H1 (cell line): Measurements from ENCODE around the gene CHAC1. TPM values are rescaled to one million over a fixed set of nuclear protein-coding genes. Genes with fewer than 3 reads are reported as not detected.

Experiments
- KDM5A ChIP-seq: fragments of 200-600 bp; IDR thresholded peaks from 2 replicates; pipeline ENCODE4 v1.7.1; 2012; ENCODE audit warnings: mild to moderate bottlenecking, low read length, inconsistent platforms, mixed read lengths
- polyA plus RNA-seq, 7 experiments: library from polyadenylated mRNA; depleted of rRNA in 3 of 7; stranded (reverse) in 5 of 7; unstranded in 2 of 7; fragments of >200 nt in 5 of 7; fragments of 200-250 nt in 2 of 7; gene quantifications; 1 replicate in 5 of 7; 2 replicates in 1 of 7; 4 replicates in 1 of 7; pipeline versions ENCODE4 v1.2.1 to v1.2.3, GENCODE V29; 2011 to 2013; ENCODE audit warnings: missing spikeins in 2 of 7, mixed read lengths in 2 of 7
- total RNA-seq: library from RNA; stranded (reverse); fragmentation: NEBNext Ultra II Directional; extraction: Animal tissue kit (Norgen Biotek cat#: 25700); gene quantifications from 2 replicates; pipeline ENCODE4 v1.2.1, GENCODE V29; 2021

The CHAC1 gene
- total and polyA plus RNA-seq, 2 of the 8 experiments (the other 6 are each of a cell fraction or from before 2014, with no cell fraction given) = 34.3 to 159 TPM

DNA sequence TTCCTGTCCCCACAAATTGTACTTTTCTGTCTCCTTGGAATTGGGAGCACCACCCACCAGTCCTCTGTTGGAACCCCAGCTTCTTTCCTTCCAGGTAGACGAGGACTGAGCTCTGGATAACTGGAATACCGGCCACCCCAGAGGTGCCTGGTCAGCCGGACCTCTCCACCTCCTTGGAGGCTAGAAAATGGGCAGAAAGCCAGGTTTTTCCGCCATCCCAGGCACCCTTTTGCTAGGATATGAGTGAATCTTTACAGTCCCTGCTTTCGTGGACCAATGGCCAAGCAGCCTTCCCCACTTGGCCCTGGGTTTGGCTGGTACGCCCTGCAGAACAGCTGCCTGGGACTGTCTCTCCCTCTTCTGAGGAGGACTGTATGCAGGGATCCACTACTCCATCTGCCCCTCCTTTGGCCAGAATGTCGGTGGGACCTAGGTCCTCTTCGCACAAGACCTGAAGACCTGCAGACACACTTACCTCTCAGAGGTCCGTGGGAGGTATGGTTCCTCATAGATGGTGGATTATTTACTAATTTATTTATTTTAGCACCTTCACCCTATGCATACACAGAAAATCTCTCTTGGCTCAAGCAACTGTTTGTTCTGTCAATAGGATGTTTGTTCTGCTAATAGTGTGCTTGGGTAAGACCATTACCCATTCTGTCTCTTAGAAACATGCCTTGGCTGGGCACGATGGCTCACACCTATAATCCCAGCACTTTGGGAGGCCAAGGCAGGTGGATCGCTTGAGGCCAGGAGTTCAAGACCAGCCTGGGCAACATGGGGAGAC lies 8.6 kb upstream of the CHAC1 start (continued):
- TF ChIP-seq KDM5A = no peak
